Measurements from ENCODE around the gene PHACTR3.

PHACTR3 gene

GRCh38 chr20:59745716-59746115, 141.4 kb downstream of the PHACTR3 start:
- H3K36me3 ChIP-seq (ENCODE audit: control insufficient read depth, low read depth, low read length) = no peaks in the 10 kb centered on the region
- H3K9me3 ChIP-seq (ENCODE audit: control insufficient read depth, low read depth, low read length) = no peaks in the 10 kb centered on the region
- no peaks in the 10 kb centered on the region for H3K4me1 ChIP-seq (ENCODE audit: control insufficient read depth, low read depth, low read length)
- H3K9ac ChIP-seq (ENCODE audit: low read length) = no peak overlapping the region
- H3K27ac ChIP-seq (ENCODE audit: low read length) = no peak overlapping the region
- H3K4me3 ChIP-seq (ENCODE audit: low read length) = no peak overlapping the region
- peaks cover 18% of the 10 kb centered on the region for H3K27me3 ChIP-seq (ENCODE audit: control insufficient read depth, insufficient read depth, low read length)

- peaks cover 21% of the 10 kb centered on the region for H3K27me3 ChIP-seq (ENCODE audit: control insufficient read depth, insufficient read depth, low read length)
Measured at GRCh38 chr20:59746155-59746554, 141.8 kb downstream of the PHACTR3 start.

GRCh38 chr20:59747671-59748515, 143.6 kb downstream of the PHACTR3 start:
- Histone ChIP-seq H3K27me3 (ENCODE audit: control insufficient read depth, insufficient read depth, low read length) (peaks cover 21% of the 10 kb centered on the region), H3K4me3 (ENCODE audit: low read length) (no peak overlapping the region), H3K27ac (ENCODE audit: low read length) (no peak overlapping the region), H3K36me3 (ENCODE audit: control insufficient read depth, low read depth, low read length) (no peaks in the 10 kb centered on the region), H3K9me3 (ENCODE audit: control insufficient read depth, low read depth, low read length) (no peaks in the 10 kb centered on the region), H3K9ac (ENCODE audit: low read length) (no peak overlapping the region), H3K4me1 (ENCODE audit: control insufficient read depth, low read depth, low read length) (no peaks in the 10 kb centered on the region)

More at GRCh38 chr20:59746155-59746554, 141.8 kb downstream of the PHACTR3 start:
- Histone ChIP-seq H3K9me3 (ENCODE audit: control insufficient read depth, low read depth, low read length) (no peaks in the 10 kb centered on the region), H3K27ac (ENCODE audit: low read length) (no peak overlapping the region), H3K4me3 (ENCODE audit: low read length) (no peak overlapping the region), H3K4me1 (ENCODE audit: control insufficient read depth, low read depth, low read length) (no peaks in the 10 kb centered on the region), H3K9ac (ENCODE audit: low read length) (no peak overlapping the region), H3K36me3 (ENCODE audit: control insufficient read depth, low read depth, low read length) (no peaks in the 10 kb centered on the region)

DNA sequence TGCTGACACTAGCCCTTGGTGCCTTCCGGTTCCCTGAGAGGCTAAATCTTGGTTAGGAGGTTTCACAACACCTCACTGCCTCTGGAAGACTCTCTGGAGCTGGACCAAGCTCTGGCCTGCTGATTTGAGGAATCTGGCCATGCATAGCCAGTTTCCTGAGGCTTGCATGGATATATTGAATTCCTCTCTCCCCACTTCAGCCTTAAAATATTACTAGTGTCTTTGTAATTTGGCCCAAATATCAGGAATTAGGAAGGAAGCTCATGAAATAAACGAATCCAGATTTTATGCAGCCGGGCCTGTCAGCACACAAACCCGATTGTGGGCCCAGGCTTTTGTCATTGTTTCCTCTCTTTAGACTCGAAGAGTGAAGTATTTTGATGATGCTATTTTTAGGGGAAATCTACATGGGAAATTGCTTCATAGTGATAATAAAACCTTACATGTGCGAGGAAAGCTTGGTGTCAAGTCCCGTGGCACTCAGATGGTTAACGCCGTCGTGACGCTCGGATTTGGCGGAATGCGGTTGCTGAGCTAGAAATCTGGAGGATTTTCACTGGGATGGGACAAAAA, 144.4 kb downstream of the PHACTR3 start:
- no peak overlapping the region for H3K4me3 ChIP-seq (ENCODE audit: low read length)
- no peak overlapping the region for H3K27ac ChIP-seq (ENCODE audit: low read length)
- H3K36me3 ChIP-seq (ENCODE audit: control insufficient read depth, low read depth, low read length) = no peaks in the 10 kb centered on the region
- H3K9ac ChIP-seq (ENCODE audit: low read length) = no peak overlapping the region
- H3K27me3 ChIP-seq (ENCODE audit: control insufficient read depth, insufficient read depth, low read length) = peaks cover 25% of the 10 kb centered on the region
- H3K9me3 ChIP-seq (ENCODE audit: control insufficient read depth, low read depth, low read length) = no peaks in the 10 kb centered on the region
- H3K4me1 ChIP-seq (ENCODE audit: control insufficient read depth, low read depth, low read length) = no peaks in the 10 kb centered on the region

DNA sequence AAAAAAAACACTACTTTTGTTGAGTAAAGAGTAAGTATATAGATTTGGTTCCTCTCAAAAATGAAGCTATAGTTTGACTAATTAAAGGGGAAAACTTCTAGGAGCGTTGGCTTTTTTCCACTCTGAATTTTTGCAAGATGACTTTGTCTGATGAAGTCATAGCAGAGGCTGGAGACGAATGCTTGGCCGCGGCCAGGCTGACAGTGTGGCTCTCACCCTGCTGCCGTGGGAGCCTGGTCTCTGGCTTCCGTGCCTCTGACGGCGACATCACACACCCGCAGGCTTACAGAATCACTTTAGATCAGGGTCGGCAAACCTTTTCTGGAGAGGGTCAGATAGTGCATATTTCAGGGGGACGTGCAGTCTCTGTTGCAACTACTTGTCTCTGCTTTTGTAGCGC, 145.0 kb downstream of the PHACTR3 start:
- Histone ChIP-seq H3K9me3 (ENCODE audit: control insufficient read depth, low read depth, low read length) (no peaks in the 10 kb centered on the region), H3K4me1 (ENCODE audit: control insufficient read depth, low read depth, low read length) (no peaks in the 10 kb centered on the region), H3K36me3 (ENCODE audit: control insufficient read depth, low read depth, low read length) (no peaks in the 10 kb centered on the region), H3K4me3 (ENCODE audit: low read length) (no peak overlapping the region), H3K27me3 (ENCODE audit: control insufficient read depth, insufficient read depth, low read length) (peaks cover 27% of the 10 kb centered on the region), H3K9ac (ENCODE audit: low read length) (no peak overlapping the region), H3K27ac (ENCODE audit: low read length) (no peak overlapping the region)

GRCh38 chr20:59750209-59750840, 146.0 kb downstream of the PHACTR3 start:
- Histone ChIP-seq H3K9me3 (ENCODE audit: control insufficient read depth, low read depth, low read length) (no peaks in the 10 kb centered on the region), H3K27me3 (ENCODE audit: control insufficient read depth, insufficient read depth, low read length) (peaks cover 27% of the 10 kb centered on the region), H3K36me3 (ENCODE audit: control insufficient read depth, low read depth, low read length) (no peaks in the 10 kb centered on the region), H3K27ac (ENCODE audit: low read length) (no peak overlapping the region), H3K4me1 (ENCODE audit: control insufficient read depth, low read depth, low read length) (no peaks in the 10 kb centered on the region), H3K4me3 (ENCODE audit: low read length) (no peak overlapping the region), H3K9ac (ENCODE audit: low read length) (no peak overlapping the region)

- Histone ChIP-seq H3K27ac (ENCODE audit: low read length) (no peak overlapping the region), H3K27me3 (ENCODE audit: control insufficient read depth, insufficient read depth, low read length) (peaks cover 27% of the 10 kb centered on the region), H3K9me3 (ENCODE audit: control insufficient read depth, low read depth, low read length) (no peaks in the 10 kb centered on the region)
Measured at GRCh38 chr20:59751075-59751711, 146.9 kb downstream of the PHACTR3 start.

GRCh38 chr20:59752101-59752586, 147.8 kb downstream of the PHACTR3 start:
- Histone ChIP-seq H3K27ac (ENCODE audit: low read length) (no peak overlapping the region), H3K9me3 (ENCODE audit: control insufficient read depth, low read depth, low read length) (no peaks in the 10 kb centered on the region), H3K4me1 (ENCODE audit: control insufficient read depth, low read depth, low read length) (no peaks in the 10 kb centered on the region), H3K9ac (ENCODE audit: low read length) (no peak overlapping the region), H3K4me3 (ENCODE audit: low read length) (no peak overlapping the region), H3K36me3 (ENCODE audit: control insufficient read depth, low read depth, low read length) (no peaks in the 10 kb centered on the region), H3K27me3 (ENCODE audit: control insufficient read depth, insufficient read depth, low read length) (peaks cover 27% of the 10 kb centered on the region)

More at GRCh38 chr20:59751075-59751711, 146.9 kb downstream of the PHACTR3 start:
- Histone ChIP-seq H3K9ac (ENCODE audit: low read length) (no peak overlapping the region), H3K36me3 (ENCODE audit: control insufficient read depth, low read depth, low read length) (no peaks in the 10 kb centered on the region), H3K4me1 (ENCODE audit: control insufficient read depth, low read depth, low read length) (no peaks in the 10 kb centered on the region), H3K4me3 (ENCODE audit: low read length) (no peak overlapping the region)

DNA sequence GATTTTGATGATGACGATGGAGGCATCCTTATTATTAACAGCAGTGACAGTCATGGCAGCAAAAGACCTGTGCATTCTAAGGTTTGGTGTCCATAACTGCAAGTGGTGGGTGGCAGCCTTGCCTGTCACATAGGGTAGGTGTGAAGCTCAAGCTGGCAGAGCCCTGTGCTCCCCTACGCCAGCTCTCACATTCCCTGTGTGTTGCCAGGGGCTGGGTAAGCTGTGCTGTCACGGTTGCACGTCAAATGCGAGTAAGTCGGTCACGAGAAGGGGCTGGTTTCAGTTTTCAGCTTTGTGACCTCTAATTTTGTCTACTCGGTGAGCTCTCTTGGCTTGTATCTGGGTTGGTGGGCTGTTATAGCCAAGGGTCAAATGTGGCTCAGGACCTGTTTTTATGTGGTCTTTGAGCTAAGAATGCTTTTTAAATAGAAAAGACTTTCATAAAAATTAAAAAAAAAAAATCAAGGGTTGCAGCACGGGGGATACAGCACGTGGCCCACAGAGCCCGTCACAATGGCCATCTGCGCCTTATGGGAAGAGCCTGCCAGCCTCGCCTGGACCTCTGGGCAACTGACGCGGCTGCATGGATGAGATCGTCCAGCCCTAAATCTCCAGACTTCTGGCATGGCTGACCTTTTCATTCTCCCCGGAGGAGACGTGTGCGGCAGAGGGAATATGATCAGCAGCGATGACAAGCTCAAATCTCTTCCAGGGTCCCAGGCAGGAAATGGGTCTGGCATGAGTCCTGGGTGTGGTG, 148.5 kb downstream of the PHACTR3 start:
- Histone ChIP-seq H3K4me1 (ENCODE audit: control insufficient read depth, low read depth, low read length) (no peaks in the 10 kb centered on the region), H3K9me3 (ENCODE audit: control insufficient read depth, low read depth, low read length) (no peaks in the 10 kb centered on the region), H3K4me3 (ENCODE audit: low read length) (no peak overlapping the region), H3K27me3 (ENCODE audit: control insufficient read depth, insufficient read depth, low read length) (peaks cover 27% of the 10 kb centered on the region), H3K27ac (ENCODE audit: low read length) (no peak overlapping the region), H3K9ac (ENCODE audit: low read length) (no peak overlapping the region), H3K36me3 (ENCODE audit: control insufficient read depth, low read depth, low read length) (no peaks in the 10 kb centered on the region)

DNA sequence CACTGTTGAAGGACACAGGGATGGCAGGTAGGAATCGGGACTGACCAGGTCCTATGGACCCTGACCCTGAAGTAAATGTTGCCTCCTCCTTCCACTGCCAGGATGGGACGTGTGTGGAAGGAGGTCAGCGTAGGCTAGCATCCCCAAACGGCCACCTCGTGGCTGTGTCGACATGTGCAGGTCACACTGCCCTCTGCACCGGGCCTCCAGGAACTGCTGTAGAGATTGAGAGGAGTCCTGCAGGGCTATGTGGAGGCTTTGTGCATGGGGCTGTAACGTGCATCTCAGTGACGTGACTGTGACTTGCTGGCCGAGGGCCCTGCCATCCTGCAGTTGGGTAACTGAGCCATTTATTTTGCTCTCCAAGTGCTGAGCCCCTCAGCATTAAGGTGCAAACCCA, 149.5 kb downstream of the PHACTR3 start:
- Histone ChIP-seq H3K27ac (ENCODE audit: low read length) (no peak overlapping the region), H3K4me3 (ENCODE audit: low read length) (no peak overlapping the region), H3K36me3 (ENCODE audit: control insufficient read depth, low read depth, low read length) (no peaks in the 10 kb centered on the region), H3K9me3 (ENCODE audit: control insufficient read depth, low read depth, low read length) (no peaks in the 10 kb centered on the region), H3K27me3 (ENCODE audit: control insufficient read depth, insufficient read depth, low read length) (peaks cover 23% of the 10 kb centered on the region), H3K9ac (ENCODE audit: low read length) (no peak overlapping the region), H3K4me1 (ENCODE audit: control insufficient read depth, low read depth, low read length) (no peaks in the 10 kb centered on the region)

DNA sequence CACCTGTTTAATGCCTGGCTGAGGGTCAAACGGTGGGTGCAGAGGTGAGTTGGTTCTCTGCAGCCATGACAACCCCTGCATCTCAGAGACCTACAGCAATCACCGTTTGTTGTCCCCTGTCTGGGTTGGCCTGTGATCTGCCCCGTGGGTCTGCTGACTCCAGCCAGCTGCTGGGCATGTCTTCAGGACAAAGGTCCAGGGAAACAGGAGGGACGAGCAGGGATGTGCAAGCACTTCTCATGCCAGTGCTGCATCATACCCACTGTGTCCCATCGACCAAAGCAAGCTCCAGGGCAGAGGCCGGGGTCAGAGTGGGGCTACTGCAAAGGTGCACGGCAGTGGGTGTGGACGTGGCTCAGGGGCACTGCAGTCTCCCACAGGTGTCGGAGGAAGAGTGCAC, 150.2 kb downstream of the PHACTR3 start:
- Histone ChIP-seq H3K9ac (ENCODE audit: low read length) (no peak overlapping the region), H3K4me3 (ENCODE audit: low read length) (no peak overlapping the region), H3K27ac (ENCODE audit: low read length) (no peak overlapping the region), H3K36me3 (ENCODE audit: control insufficient read depth, low read depth, low read length) (no peaks in the 10 kb centered on the region), H3K4me1 (ENCODE audit: control insufficient read depth, low read depth, low read length) (no peaks in the 10 kb centered on the region), H3K9me3 (ENCODE audit: control insufficient read depth, low read depth, low read length) (no peaks in the 10 kb centered on the region), H3K27me3 (ENCODE audit: control insufficient read depth, insufficient read depth, low read length) (peaks cover 21% of the 10 kb centered on the region)
